Effector memory CD8-positive, alpha-beta T cell (primary cell): Measurements from ENCODE around the gene ITGA3.
A peak's percentile ranks its signal among the peaks of the same experiment; 100 is the strongest.

ENCODE experiments used
- ATAC-seq: fragments of 150-1000 bp; cut with Tn5 transposase; replicated peaks from 2 replicates; pipeline ENCODE4 v1.10.0; 2021; ENCODE audit warnings: mild to moderate bottlenecking, moderate library complexity
- DNase-seq, 3 experiments: peaks; one replicate each; pipeline ENCODE4 v3.0.0; 2021
- H3K27ac Mint-ChIP-seq, 2 donors: one replicate each; pipeline ENCODE4 v1.8.0; 2022; ENCODE audit warnings: mild to moderate bottlenecking in 2 of 2, mixed read lengths in 2 of 2, moderate library complexity in 2 of 2
- H3K27me3 Mint-ChIP-seq, 2 donors: one replicate each; pipeline ENCODE4 v1.8.0; 2022; ENCODE audit warnings: mixed read lengths in 2 of 2
- H3K36me3 Mint-ChIP-seq: one replicate; pipeline ENCODE4 v1.8.0; 2022; ENCODE audit warnings: mild to moderate bottlenecking, moderate library complexity, mixed read lengths; ENCODE audit not compliant: insufficient read depth
- H3K4me1 Mint-ChIP-seq, 2 donors: one replicate each; pipeline ENCODE4 v1.8.0; 2022; ENCODE audit warnings: low read depth in 2 of 2, mixed read lengths in 2 of 2
- H3K4me3 Mint-ChIP-seq, 2 donors: one replicate each; pipeline ENCODE4 v1.8.0; 2022; ENCODE audit warnings: mild to moderate bottlenecking in 2 of 2, mixed read lengths in 2 of 2, moderate library complexity in 2 of 2
- H3K9me3 Mint-ChIP-seq, 2 donors: one replicate each; pipeline ENCODE4 v1.8.0; 2022; ENCODE audit warnings: mixed read lengths in 2 of 2

ITGA3 gene

GRCh38 chr17:50074227-50074626 is 18.3 kb downstream of the ITGA3 start:
- H3K27me3 Mint-ChIP-seq = no peaks in the 10 kb centered on the region

GRCh38 chr17:50075446-50076032 is 19.6 kb downstream of the ITGA3 start:
- no peaks in the 10 kb centered on the region for H3K9me3 Mint-ChIP-seq
- no peak overlapping the region for H3K27ac Mint-ChIP-seq
- no peak for ATAC-seq
- no peaks in the 10 kb centered on the region for H3K36me3 Mint-ChIP-seq
- H3K4me1 Mint-ChIP-seq = no peaks in the 10 kb centered on the region
- no peaks in the 10 kb centered on the region for H3K27me3 Mint-ChIP-seq
- no peak for DNase-seq
- H3K4me3 Mint-ChIP-seq = no peak overlapping the region

More at GRCh38 chr17:50074227-50074626, 18.3 kb downstream of the ITGA3 start:
- ATAC-seq (no peak), DNase-seq (no peak)
- Mint-ChIP-seq H3K27ac (peak overlapping the region; percentile 38 to 44), H3K4me1 (no peaks in the 10 kb centered on the region), H3K36me3 (no peaks in the 10 kb centered on the region), H3K9me3 (no peaks in the 10 kb centered on the region), H3K4me3 (no peak overlapping the region)

- no peak overlapping the region for H3K4me3 Mint-ChIP-seq
- peaks cover 2% of the 10 kb centered on the region for H3K36me3 Mint-ChIP-seq
- H3K4me1 Mint-ChIP-seq = no peaks in the 10 kb centered on the region
- no peaks in the 10 kb centered on the region for H3K9me3 Mint-ChIP-seq
- ATAC-seq = no peak
- no peak for DNase-seq
- H3K27me3 Mint-ChIP-seq = no peaks in the 10 kb centered on the region
- H3K27ac Mint-ChIP-seq = no peak overlapping the region
Measured at GRCh38 chr17:50076221-50076590, 20.3 kb downstream of the ITGA3 start.

- ATAC-seq = no peak
- Mint-ChIP-seq H3K27me3 (no peaks in the 10 kb centered on the region), H3K27ac (no peak overlapping the region), H3K9me3 (no peaks in the 10 kb centered on the region), H3K36me3 (peaks cover 2% of the 10 kb centered on the region), H3K4me1 (no peaks in the 10 kb centered on the region), H3K4me3 (no peak overlapping the region)
- DNase-seq = no peak
Measured at GRCh38 chr17:50076591-50077235, 20.8 kb downstream of the ITGA3 start.

GRCh38 chr17:50078430-50078829 is 22.5 kb downstream of the ITGA3 start:
- Mint-ChIP-seq H3K4me1 (no peaks in the 10 kb centered on the region), H3K27me3 (no peaks in the 10 kb centered on the region), H3K36me3 (peaks cover 2% of the 10 kb centered on the region), H3K9me3 (no peaks in the 10 kb centered on the region), H3K4me3 (no peak overlapping the region), H3K27ac (peak overlapping the region in 1 of 2 donors; percentile 33)
- no peak for DNase-seq
- no peak for ATAC-seq

- Mint-ChIP-seq H3K4me3 (no peak overlapping the region), H3K36me3 (peaks cover 2% of the 10 kb centered on the region), H3K27ac (no peak overlapping the region), H3K4me1 (no peaks in the 10 kb centered on the region), H3K27me3 (no peaks in the 10 kb centered on the region), H3K9me3 (no peaks in the 10 kb centered on the region)
- DNase-seq (peak in 1 of 3 experiments; percentile 31), ATAC-seq (peak; percentile 41)
Measured at GRCh38 chr17:50079334-50080095, 23.6 kb downstream of the ITGA3 start.

GRCh38 chr17:50080096-50080480 is 24.2 kb downstream of the ITGA3 start:
- Mint-ChIP-seq H3K4me3 (no peak overlapping the region), H3K36me3 (peaks cover 2% of the 10 kb centered on the region), H3K9me3 (no peaks in the 10 kb centered on the region), H3K27me3 (no peaks in the 10 kb centered on the region), H3K4me1 (no peaks in the 10 kb centered on the region), H3K27ac (no peak overlapping the region)
- no peak for ATAC-seq
- no peak for DNase-seq

- Mint-ChIP-seq H3K4me3 (no peak overlapping the region), H3K27me3 (no peaks in the 10 kb centered on the region), H3K9me3 (no peaks in the 10 kb centered on the region), H3K36me3 (peaks cover 2% of the 10 kb centered on the region), H3K4me1 (no peaks in the 10 kb centered on the region), H3K27ac (no peak overlapping the region)
- ATAC-seq = no peak
- no peak for DNase-seq
Measured at GRCh38 chr17:50080827-50081226, 24.9 kb downstream of the ITGA3 start.

GRCh38 chr17:50081757-50082156 is 25.8 kb downstream of the ITGA3 start:
- DNase-seq (no peak), ATAC-seq (no peak)
- Mint-ChIP-seq H3K27ac (no peak overlapping the region), H3K27me3 (no peaks in the 10 kb centered on the region), H3K36me3 (peaks cover 2% of the 10 kb centered on the region), H3K4me3 (no peak overlapping the region), H3K9me3 (no peaks in the 10 kb centered on the region), H3K4me1 (no peaks in the 10 kb centered on the region)

GRCh38 chr17:50087246-50087911 is 31.5 kb downstream of the ITGA3 start:
- H3K4me1 Mint-ChIP-seq = no peaks in the 10 kb centered on the region

GRCh38 chr17:50087912-50088405 is 32.0 kb downstream of the ITGA3 start:
- DNase-seq = no peak
- Mint-ChIP-seq H3K27me3 (peaks cover 0 to 7% of the 10 kb centered on the region in 2 donors), H3K36me3 (no peaks in the 10 kb centered on the region), H3K27ac (peak overlapping the region in 1 of 2 donors; percentile 53), H3K9me3 (no peaks in the 10 kb centered on the region), H3K4me1 (no peaks in the 10 kb centered on the region), H3K4me3 (no peak overlapping the region)
- ATAC-seq = no peak

More at GRCh38 chr17:50087246-50087911, 31.5 kb downstream of the ITGA3 start:
- ATAC-seq = peak; percentile 93
- Mint-ChIP-seq H3K36me3 (no peaks in the 10 kb centered on the region), H3K9me3 (no peaks in the 10 kb centered on the region), H3K27ac (no peak overlapping the region), H3K4me3 (no peak overlapping the region), H3K27me3 (peaks cover 0 to 7% of the 10 kb centered on the region in 2 donors)
- peak; percentile 73 to 80 (median 77) for DNase-seq

GRCh38 chr17:50088952-50089825 is 33.3 kb downstream of the ITGA3 start:
- Mint-ChIP-seq H3K4me1 (peaks cover 0 to 2% of the 10 kb centered on the region in 2 donors), H3K27ac (no peak overlapping the region), H3K36me3 (peaks cover 3% of the 10 kb centered on the region), H3K27me3 (peaks cover 0 to 7% of the 10 kb centered on the region in 2 donors), H3K9me3 (no peaks in the 10 kb centered on the region), H3K4me3 (no peak overlapping the region)
- DNase-seq = no peak
- no peak for ATAC-seq

- H3K36me3 Mint-ChIP-seq = peaks cover 6% of the 10 kb centered on the region
Measured at GRCh38 chr17:50090071-50090470, 34.2 kb downstream of the ITGA3 start.

More at GRCh38 chr17:50090071-50090470, 34.2 kb downstream of the ITGA3 start:
- no peak overlapping the region for H3K4me3 Mint-ChIP-seq
- H3K9me3 Mint-ChIP-seq = no peaks in the 10 kb centered on the region
- ATAC-seq (no peak), DNase-seq (no peak)
- H3K27me3 Mint-ChIP-seq = peaks cover 0 to 7% of the 10 kb centered on the region in 2 donors
- H3K27ac Mint-ChIP-seq = no peak overlapping the region
- peaks cover 2 to 6% of the 10 kb centered on the region in 2 donors for H3K4me1 Mint-ChIP-seq
